Neural crest cell (in vitro differentiated cells): ENCODE data around the gene MYL6B. TPM values are rescaled to one million over a fixed set of nuclear protein-coding genes. Genes with fewer than 3 reads are reported as not detected.
A peak's percentile ranks its signal among the peaks of the same experiment; 100 is the strongest.

Experiments used
- DNase-seq: peaks from one replicate; pipeline ENCODE4 v3.0.0; 2021; ENCODE audit warnings: low read depth, mixed read lengths, low spot score
- H3K27ac Mint-ChIP-seq: one replicate; pipeline ENCODE4 v1.8.0; 2021; ENCODE audit warnings: mild to moderate bottlenecking, mixed read lengths; ENCODE audit not compliant: unreplicated experiment
- H3K27me3 Mint-ChIP-seq: 2 replicates; pipeline ENCODE4 v1.8.0; 2021; ENCODE audit warnings: low read depth, mild to moderate bottlenecking, mixed read lengths
- H3K36me3 Mint-ChIP-seq: 2 replicates; pipeline ENCODE4 v1.8.0; 2021; ENCODE audit warnings: low read depth, mild to moderate bottlenecking, mixed read lengths
- H3K4me1 Mint-ChIP-seq: 2 replicates; pipeline ENCODE4 v1.8.0; 2021; ENCODE audit warnings: mixed read lengths
- H3K4me3 Mint-ChIP-seq: one replicate; pipeline ENCODE4 v1.8.0; 2021; ENCODE audit warnings: mild to moderate bottlenecking, mixed read lengths
- H3K9me3 Mint-ChIP-seq: 2 replicates; pipeline ENCODE4 v1.8.0; 2021; ENCODE audit warnings: mixed read lengths
- total RNA-seq: library from RNA; stranded (reverse); gene quantifications from 2 replicates; pipeline ENCODE4 v1.2.1, GENCODE V29; 2021
- TF ChIP-seq, protein P1 (sequence below): fragments of 200-600 bp; sonication (generic); conservative IDR thresholded peaks from 2 replicates; pipeline ENCODE4 v1.5.0; 2021; ENCODE audit warnings: antibody characterized with exemption, mild to moderate bottlenecking

Gene MYL6B
- total RNA-seq, 1 donor from 2014 or later, result 178 TPM

DNA sequence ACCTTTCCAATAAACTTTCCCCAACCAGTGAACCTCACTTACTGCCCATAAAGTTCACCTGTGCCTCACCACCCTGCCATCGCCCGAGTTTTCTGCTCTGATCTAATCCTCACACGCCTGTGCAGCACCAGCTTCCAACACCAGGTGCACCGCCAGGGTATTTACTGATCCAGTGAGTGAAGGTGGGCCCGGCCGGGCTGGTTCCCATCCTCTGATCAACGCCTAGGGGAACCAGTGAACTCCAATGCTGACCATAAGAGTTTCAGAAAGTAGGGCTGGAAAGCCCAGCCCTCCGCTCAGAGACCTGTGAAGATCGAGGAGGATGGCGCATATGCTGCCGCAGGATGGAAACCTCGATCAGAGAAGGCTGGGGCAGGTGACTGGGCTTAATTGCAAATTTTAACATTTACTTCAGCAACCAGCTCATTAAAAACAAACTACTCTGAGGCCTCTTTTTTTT, 685 bp upstream of the MYL6B start:
- peaks cover 7% of the 10 kb centered on the region for H3K36me3 Mint-ChIP-seq
- TF ChIP-seq, protein P1, sequence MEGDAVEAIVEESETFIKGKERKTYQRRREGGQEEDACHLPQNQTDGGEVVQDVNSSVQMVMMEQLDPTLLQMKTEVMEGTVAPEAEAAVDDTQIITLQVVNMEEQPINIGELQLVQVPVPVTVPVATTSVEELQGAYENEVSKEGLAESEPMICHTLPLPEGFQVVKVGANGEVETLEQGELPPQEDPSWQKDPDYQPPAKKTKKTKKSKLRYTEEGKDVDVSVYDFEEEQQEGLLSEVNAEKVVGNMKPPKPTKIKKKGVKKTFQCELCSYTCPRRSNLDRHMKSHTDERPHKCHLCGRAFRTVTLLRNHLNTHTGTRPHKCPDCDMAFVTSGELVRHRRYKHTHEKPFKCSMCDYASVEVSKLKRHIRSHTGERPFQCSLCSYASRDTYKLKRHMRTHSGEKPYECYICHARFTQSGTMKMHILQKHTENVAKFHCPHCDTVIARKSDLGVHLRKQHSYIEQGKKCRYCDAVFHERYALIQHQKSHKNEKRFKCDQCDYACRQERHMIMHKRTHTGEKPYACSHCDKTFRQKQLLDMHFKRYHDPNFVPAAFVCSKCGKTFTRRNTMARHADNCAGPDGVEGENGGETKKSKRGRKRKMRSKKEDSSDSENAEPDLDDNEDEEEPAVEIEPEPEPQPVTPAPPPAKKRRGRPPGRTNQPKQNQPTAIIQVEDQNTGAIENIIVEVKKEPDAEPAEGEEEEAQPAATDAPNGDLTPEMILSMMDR, result peak; percentile 65
- DNase-seq, result no peak
- H3K4me1 Mint-ChIP-seq, result peaks cover 46% of the 10 kb centered on the region
- H3K4me3 Mint-ChIP-seq, result peak overlapping the region; percentile 98
- H3K27ac Mint-ChIP-seq, result peak overlapping the region; percentile 94
- no peaks in the 10 kb centered on the region for H3K9me3 Mint-ChIP-seq
- H3K27me3 Mint-ChIP-seq, result no peaks in the 10 kb centered on the region

DNA sequence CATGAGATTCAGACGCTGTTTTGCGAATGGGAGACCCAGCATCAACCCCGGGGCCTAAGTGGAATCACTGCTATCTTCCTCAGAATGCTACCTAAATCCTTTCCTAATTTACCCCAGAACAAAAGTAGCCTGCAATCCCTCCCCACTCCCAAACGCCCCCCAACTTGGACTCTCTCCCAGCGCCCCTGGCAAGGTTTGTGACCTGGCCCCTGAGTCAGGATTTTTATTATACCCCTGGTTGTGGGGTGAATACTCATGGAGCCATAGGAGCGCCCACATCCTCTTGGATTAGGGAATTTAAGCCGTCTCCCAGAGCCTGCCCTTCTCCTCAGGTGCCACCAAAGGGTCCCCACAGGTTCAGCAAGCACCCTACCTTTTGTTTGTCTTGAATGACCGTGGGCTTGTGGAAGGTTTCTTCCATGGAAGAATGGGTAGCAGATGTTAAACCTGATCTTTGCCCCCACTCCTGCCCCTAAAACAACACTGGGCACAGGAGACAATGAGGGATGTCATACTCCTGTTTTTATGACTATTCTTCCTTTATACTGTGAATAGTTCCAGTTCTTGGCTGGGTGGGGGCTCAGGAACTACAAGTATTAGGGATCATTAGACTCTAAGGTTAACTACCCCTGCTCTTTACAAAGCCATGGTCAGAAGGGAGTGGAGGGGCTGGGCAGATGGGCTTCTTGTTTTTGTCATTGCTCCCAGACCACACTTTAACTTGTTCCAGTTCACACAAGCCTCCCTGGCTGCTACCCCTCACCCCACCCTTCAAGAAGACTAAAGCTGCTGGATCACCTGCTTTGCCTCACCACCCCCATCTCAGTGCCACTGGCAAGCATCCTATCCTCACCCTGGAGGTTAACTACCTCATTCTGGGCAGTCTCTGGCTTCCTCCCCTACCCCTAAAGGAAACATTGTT, 630 bp downstream of the MYL6B start:
- Mint-ChIP-seq H3K9me3 (no peaks in the 10 kb centered on the region), H3K4me1 (peaks cover 57% of the 10 kb centered on the region), H3K27me3 (peaks cover under 1% of the 10 kb centered on the region), H3K4me3 (peak overlapping the region; percentile 98), H3K36me3 (peaks cover 8% of the 10 kb centered on the region), H3K27ac (peak overlapping the region; percentile 94)
- no peak for DNase-seq
- TF ChIP-seq, protein P1, result no peak

DNA sequence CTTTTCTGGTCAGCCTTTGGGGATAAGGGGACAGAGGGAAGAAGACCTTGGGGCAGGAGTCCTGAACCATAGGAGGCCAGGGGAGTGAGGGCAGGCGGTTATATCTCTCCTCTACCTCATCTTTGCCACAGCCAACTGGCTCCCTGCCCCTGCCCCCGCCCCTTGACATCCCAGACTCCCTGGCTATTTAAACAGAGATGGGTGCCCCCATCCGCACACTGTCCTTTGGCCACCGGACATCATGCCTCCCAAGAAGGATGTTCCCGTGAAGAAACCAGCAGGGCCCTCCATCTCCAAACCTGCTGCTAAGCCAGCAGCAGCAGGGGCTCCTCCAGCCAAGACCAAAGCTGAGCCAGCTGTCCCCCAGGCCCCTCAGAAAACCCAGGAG, 1.3 kb downstream of the MYL6B start:
- H3K4me1 Mint-ChIP-seq, result peaks cover 60% of the 10 kb centered on the region
- DNase-seq, result no peak
- peaks cover 3% of the 10 kb centered on the region for H3K27me3 Mint-ChIP-seq
- peak overlapping the region; percentile 98 for H3K4me3 Mint-ChIP-seq
- no peaks in the 10 kb centered on the region for H3K9me3 Mint-ChIP-seq
- TF ChIP-seq, protein P1, result no peak
- no peak overlapping the region for H3K27ac Mint-ChIP-seq
- peaks cover 10% of the 10 kb centered on the region for H3K36me3 Mint-ChIP-seq

DNA sequence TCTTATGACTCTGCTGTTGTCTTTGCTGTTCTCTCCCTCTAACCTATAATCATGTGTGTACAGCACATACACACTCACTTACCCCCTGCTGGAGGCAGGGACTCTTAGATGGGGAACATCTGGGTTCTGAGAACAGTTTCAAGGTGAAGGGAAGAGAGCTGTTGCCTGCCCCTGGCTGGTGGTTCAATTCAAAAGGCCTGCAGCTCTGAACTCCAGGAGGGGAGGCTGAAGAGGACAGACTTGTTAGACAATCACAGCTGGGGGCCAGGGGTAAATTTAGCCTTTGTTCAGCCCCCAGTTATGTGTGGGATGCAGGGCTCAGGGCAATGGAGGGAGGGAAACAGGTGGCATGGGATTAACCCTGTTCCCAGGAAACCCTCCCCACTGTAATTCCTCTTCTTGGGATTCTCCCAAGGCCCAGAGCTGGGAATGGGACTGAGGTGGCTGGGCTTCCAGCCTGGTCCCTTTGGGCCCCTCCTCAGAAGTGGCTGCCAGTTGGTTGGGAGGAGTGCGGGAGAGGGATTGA, 1.9 kb downstream of the MYL6B start:
- TF ChIP-seq, protein P1, result no peak

DNA sequence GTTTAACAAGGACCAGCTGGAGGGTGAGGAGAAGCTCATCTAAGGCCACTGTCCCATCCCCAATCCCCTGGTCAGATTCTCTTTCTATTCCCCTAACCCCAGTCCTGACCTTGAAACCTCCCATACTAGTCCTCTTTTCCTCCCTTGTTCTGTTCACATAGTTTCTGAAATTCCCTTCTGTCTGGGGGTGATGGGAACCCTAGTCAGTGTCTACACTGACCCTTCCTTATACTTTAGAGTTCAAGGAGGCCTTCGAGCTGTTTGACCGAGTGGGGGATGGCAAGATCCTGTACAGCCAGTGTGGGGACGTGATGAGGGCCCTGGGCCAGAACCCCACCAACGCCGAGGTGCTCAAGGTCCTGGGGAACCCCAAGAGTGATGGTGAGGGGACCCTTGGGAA, 2.4 kb downstream of the MYL6B start:
- no peaks in the 10 kb centered on the region for H3K9me3 Mint-ChIP-seq
- H3K4me1 Mint-ChIP-seq, result peaks cover 72% of the 10 kb centered on the region
- no peak for DNase-seq
- TF ChIP-seq, protein P1, result no peak
- peak overlapping the region; percentile 75 for H3K4me3 Mint-ChIP-seq
- H3K36me3 Mint-ChIP-seq, result peaks cover 17% of the 10 kb centered on the region
- peaks cover 8% of the 10 kb centered on the region for H3K27me3 Mint-ChIP-seq
- H3K27ac Mint-ChIP-seq, result no peak overlapping the region

More for the DNA sequence above, 1.9 kb downstream of the MYL6B start:
- peaks cover 67% of the 10 kb centered on the region for H3K4me1 Mint-ChIP-seq
- H3K4me3 Mint-ChIP-seq, result peak overlapping the region; percentile 98
- H3K27me3 Mint-ChIP-seq, result peaks cover 7% of the 10 kb centered on the region
- no peak overlapping the region for H3K27ac Mint-ChIP-seq
- H3K36me3 Mint-ChIP-seq, result peaks cover 17% of the 10 kb centered on the region
- DNase-seq, result no peak
- no peaks in the 10 kb centered on the region for H3K9me3 Mint-ChIP-seq
